ENCODE measurements around the gene CAV2. TPM values are rescaled to one million over a fixed set of nuclear protein-coding genes. Genes with fewer than 3 reads are reported as not detected.

Gene CAV2
- total and polyA plus RNA-seq, 9 of the 15 experiments (the other 6 are each of a cell fraction or from before 2014, with no cell fraction given), result 16.1 to 137 (median 38.3) TPM

DNA sequence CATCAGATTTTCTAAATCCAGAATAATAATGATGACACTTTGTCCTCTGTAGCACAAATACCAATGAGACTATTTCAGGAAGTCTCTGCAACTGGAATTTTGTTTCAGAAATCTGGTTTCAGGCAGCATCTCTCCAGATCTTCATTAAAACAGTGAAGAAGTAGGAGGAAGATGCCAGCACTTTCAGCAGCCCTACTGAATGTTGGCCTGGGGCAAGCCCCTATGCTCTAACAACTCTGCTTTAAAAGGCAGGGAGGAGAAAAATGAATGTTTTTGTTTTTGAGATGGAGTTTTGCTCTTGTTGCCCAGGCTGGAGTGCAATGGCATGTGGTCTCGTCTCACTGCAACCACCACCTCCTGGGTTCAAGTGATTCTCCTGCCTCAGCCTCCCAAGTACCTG, 18.1 kb downstream of the CAV2 start:
- H4K20me1 ChIP-seq (replicated peaks; ENCODE audit: control insufficient read depth, insufficient read depth, low read length), result no peaks in the 10 kb centered on the region
- H3K9me3 ChIP-seq (replicated peaks; ENCODE audit: control insufficient read depth, insufficient read depth, low read depth, low read length), result no peaks in the 10 kb centered on the region
- no peak overlapping the region for H3K4me3 ChIP-seq
- no TSS peak for BruUV-seq (replicated peaks)
- H2AFZ ChIP-seq (ENCODE audit: low read depth, low read length), result no peak overlapping the region
- 70% methylated on average over 1 of the region's 1 CpG for WGBS (ENCODE audit: insufficient coverage, low coverage, missing lambda C conversion rate)
- ChIA-PET POLR2A (no interaction called here), CTCF (ENCODE audit: low intra/inter-chr PET ratio) (no interaction called here)
- TF ChIP-seq KDM1A (IDR thresholded peaks at IDR 0.05), result no peak
- TF ChIP-seq TAF15 (IDR thresholded peaks at IDR 0.05; ENCODE audit: low read depth, low read length), result no peak
- TF ChIP-seq, protein P1, sequence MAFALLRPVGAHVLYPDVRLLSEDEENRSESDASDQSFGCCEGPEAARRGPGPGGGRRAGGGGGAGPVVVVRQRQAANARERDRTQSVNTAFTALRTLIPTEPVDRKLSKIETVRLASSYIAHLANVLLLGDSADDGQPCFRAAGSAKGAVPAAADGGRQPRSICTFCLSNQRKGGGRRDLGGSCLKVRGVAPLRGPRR (CRISPR knock-in tag; IDR thresholded peaks at IDR 0.05), result no peak
- no peak for TF ChIP-seq CTBP1 (IDR thresholded peaks at IDR 0.05; ENCODE audit: borderline replicate concordance)
- TF ChIP-seq, protein P2, sequence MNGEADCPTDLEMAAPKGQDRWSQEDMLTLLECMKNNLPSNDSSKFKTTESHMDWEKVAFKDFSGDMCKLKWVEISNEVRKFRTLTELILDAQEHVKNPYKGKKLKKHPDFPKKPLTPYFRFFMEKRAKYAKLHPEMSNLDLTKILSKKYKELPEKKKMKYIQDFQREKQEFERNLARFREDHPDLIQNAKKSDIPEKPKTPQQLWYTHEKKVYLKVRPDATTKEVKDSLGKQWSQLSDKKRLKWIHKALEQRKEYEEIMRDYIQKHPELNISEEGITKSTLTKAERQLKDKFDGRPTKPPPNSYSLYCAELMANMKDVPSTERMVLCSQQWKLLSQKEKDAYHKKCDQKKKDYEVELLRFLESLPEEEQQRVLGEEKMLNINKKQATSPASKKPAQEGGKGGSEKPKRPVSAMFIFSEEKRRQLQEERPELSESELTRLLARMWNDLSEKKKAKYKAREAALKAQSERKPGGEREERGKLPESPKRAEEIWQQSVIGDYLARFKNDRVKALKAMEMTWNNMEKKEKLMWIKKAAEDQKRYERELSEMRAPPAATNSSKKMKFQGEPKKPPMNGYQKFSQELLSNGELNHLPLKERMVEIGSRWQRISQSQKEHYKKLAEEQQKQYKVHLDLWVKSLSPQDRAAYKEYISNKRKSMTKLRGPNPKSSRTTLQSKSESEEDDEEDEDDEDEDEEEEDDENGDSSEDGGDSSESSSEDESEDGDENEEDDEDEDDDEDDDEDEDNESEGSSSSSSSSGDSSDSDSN (IDR thresholded peaks at IDR 0.05; ENCODE audit: borderline replicate concordance in 1 of 2, low read depth in 2 of 2, low read length in 2 of 2), result no peak
- no peak for TF ChIP-seq SPI1 (IDR thresholded peaks at IDR 0.05; ENCODE audit: borderline replicate concordance, low read depth, low read length)
- no peak for TF ChIP-seq TSC22D4 (tag; IDR thresholded peaks at IDR 0.05)
- TF ChIP-seq CBFB (CRISPR knock-in tag; IDR thresholded peaks at IDR 0.05), result no peak
- TF ChIP-seq ZNF282 (CRISPR knock-in tag; IDR thresholded peaks at IDR 0.05), result no peak
- TF ChIP-seq GABPA (tag; conservative IDR thresholded peaks at IDR 0.05; ENCODE audit: low read depth), result no peak
- no peak for TF ChIP-seq PYGO2 (tag; IDR thresholded peaks at IDR 0.05)
- TF ChIP-seq, protein P3, sequence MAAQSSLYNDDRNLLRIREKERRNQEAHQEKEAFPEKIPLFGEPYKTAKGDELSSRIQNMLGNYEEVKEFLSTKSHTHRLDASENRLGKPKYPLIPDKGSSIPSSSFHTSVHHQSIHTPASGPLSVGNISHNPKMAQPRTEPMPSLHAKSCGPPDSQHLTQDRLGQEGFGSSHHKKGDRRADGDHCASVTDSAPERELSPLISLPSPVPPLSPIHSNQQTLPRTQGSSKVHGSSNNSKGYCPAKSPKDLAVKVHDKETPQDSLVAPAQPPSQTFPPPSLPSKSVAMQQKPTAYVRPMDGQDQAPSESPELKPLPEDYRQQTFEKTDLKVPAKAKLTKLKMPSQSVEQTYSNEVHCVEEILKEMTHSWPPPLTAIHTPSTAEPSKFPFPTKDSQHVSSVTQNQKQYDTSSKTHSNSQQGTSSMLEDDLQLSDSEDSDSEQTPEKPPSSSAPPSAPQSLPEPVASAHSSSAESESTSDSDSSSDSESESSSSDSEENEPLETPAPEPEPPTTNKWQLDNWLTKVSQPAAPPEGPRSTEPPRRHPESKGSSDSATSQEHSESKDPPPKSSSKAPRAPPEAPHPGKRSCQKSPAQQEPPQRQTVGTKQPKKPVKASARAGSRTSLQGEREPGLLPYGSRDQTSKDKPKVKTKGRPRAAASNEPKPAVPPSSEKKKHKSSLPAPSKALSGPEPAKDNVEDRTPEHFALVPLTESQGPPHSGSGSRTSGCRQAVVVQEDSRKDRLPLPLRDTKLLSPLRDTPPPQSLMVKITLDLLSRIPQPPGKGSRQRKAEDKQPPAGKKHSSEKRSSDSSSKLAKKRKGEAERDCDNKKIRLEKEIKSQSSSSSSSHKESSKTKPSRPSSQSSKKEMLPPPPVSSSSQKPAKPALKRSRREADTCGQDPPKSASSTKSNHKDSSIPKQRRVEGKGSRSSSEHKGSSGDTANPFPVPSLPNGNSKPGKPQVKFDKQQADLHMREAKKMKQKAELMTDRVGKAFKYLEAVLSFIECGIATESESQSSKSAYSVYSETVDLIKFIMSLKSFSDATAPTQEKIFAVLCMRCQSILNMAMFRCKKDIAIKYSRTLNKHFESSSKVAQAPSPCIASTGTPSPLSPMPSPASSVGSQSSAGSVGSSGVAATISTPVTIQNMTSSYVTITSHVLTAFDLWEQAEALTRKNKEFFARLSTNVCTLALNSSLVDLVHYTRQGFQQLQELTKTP (IDR thresholded peaks at IDR 0.05; ENCODE audit: low read depth in 1 of 2, partially characterized antibody in 2 of 2), result no peak
- TF ChIP-seq DACH1 (IDR thresholded peaks at IDR 0.05; ENCODE audit: partially characterized antibody), result no peak
- TF ChIP-seq U2AF1 (optimal IDR thresholded peaks at IDR 0.05; ENCODE audit: low read depth, low read length), result no peak
- TF ChIP-seq ZKSCAN3 (CRISPR knock-in tag; IDR thresholded peaks at IDR 0.05), result no peak
- no peaks in the 10 kb centered on the region for H3K9me1 ChIP-seq (ENCODE audit: control insufficient read depth, insufficient read depth, low read length)
- H3K9ac ChIP-seq (ENCODE audit: insufficient read depth in 1 of 2, low read depth in 2 of 2, low read length in 2 of 2), result no peak overlapping the region
- no peak overlapping the region for H3K27ac ChIP-seq (ENCODE audit: extremely low read depth, low read depth, low read length)
- intact Hi-C loops (cut with micrococcal nuclease), result no loop called here
- no peaks in the 10 kb centered on the region for H3K27me3 ChIP-seq (ENCODE audit: control insufficient read depth in 2 of 2, insufficient read depth in 2 of 2, low read length in 2 of 2)
- FAIRE-seq (no peak), DNase-seq (ENCODE audit: extremely low read depth in 1 of 4, low spot score in 3 of 4) (no peak), ATAC-seq (no peak)
- H3K4me2 ChIP-seq (ENCODE audit: insufficient read depth, low read length), result no peak overlapping the region
- peaks cover 0 to 3% of the 10 kb centered on the region in 2 experiments; a peak in 3 of 5 replicates for H3K4me1 ChIP-seq (replicated peaks in 1 of 2; ENCODE audit: control insufficient read depth in 2 of 2, insufficient read depth in 2 of 2, low read length in 2 of 2)
- in situ Hi-C loops (cut with MboI), result no loop called here
- no peaks in the 10 kb centered on the region for H3K79me2 ChIP-seq (ENCODE audit: control insufficient read depth, insufficient read depth, low read length)
- no peaks in the 10 kb centered on the region for H3K36me3 ChIP-seq (ENCODE audit: control insufficient read depth, insufficient read depth, low read length)

Data from K562 (cell line).